Activated CD8-positive, alpha-beta T cell treated with anti-CD3 and anti-CD28 coated beads for 36 hours (primary cell): ENCODE results near the gene SMG7. TPM values are rescaled to one million over a fixed set of nuclear protein-coding genes. Genes with fewer than 3 reads are reported as not detected.

Experiments used
- ATAC-seq: fragments of 200-7000 bp; cut with Tn5 transposase; one replicate; pipeline ENCODE4 v1.10.0; 2021; ENCODE audit warnings: mild to moderate bottlenecking, moderate library complexity
- CTCF ChIA-PET: fragments of 350-600 bp; sonication (Branson Sonifier 250); formaldehyde crosslinking; loops from one replicate; lab custom pipeline; 2021; ENCODE audit warnings: antibody characterized with exemption; lab: Charles Lee
- POLR2A ChIA-PET: fragments of 350-600 bp; sonication (Branson Sonifier 250); formaldehyde crosslinking; loops from one replicate; lab custom pipeline; 2021; ENCODE audit warnings: antibody characterized with exemption; lab: Charles Lee
- DNase-seq: peaks from one replicate; pipeline ENCODE4 v3.0.0-alpha.2; 2020
- H3K27ac Mint-ChIP-seq: one replicate; pipeline ENCODE4 v1.8.0; 2021; ENCODE audit warnings: mild to moderate bottlenecking, mixed read lengths
- H3K27me3 Mint-ChIP-seq: one replicate; pipeline ENCODE4 v1.8.0; 2021; ENCODE audit warnings: mixed read lengths
- H3K36me3 Mint-ChIP-seq: one replicate; pipeline ENCODE4 v1.8.0; 2021; ENCODE audit warnings: low read depth, mixed read lengths
- H3K4me1 Mint-ChIP-seq: one replicate; pipeline ENCODE4 v1.8.0; 2021; ENCODE audit warnings: low read depth, mixed read lengths
- H3K4me3 Mint-ChIP-seq: one replicate; pipeline ENCODE4 v1.8.0; 2021; ENCODE audit warnings: mild to moderate bottlenecking, moderate library complexity, mixed read lengths
- H3K9me3 Mint-ChIP-seq: one replicate; pipeline ENCODE4 v1.8.0; 2021; ENCODE audit warnings: mixed read lengths
- intact Hi-C: fragments of 100-400 bp; cut with micrococcal nuclease; formaldehyde crosslinking; loops from one replicate; pipeline ENCODE4 v1.10.0; 2022
- total RNA-seq, 2 experiments: library from RNA; stranded (reverse); gene quantifications; one replicate each; pipeline ENCODE4 v1.2.3, GENCODE V29; 2021
- TF ChIP-seq, protein P1 (sequence below): fragments of 200-600 bp; IDR thresholded peaks from one replicate; pipeline ENCODE4 v1.8.0; 2022; ENCODE audit warnings: antibody characterized with exemption, mild to moderate bottlenecking

The SMG7 gene
- total RNA-seq, 2 experiments from 2014 or later = 59.2 to 59.5 TPM

DNA sequence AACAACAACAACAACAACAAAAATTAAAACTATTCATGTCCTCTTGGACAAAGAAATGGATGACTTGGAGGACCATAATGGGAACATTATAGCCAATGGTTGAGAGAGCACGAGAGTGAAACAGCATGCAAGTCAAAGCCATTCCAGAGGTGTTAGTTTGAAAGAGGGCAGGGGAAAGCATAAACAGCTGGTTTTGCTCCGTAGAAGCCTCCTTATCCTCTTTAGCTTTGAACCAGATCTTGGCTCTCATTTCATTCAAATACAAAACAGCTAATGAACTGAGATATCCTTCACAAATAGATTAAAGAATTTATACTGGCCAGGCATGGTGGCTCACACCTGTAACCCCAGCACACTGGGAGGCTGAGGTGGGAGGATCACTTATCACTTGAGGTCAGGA is 8.7 kb upstream of the SMG7 start:
- ChIA-PET POLR2A (no interaction called here), CTCF (no interaction called here)
- no peak for DNase-seq
- Mint-ChIP-seq H3K27ac (no peak overlapping the region), H3K9me3 (no peaks in the 10 kb centered on the region), H3K4me3 (no peak overlapping the region), H3K4me1 (peaks cover 6% of the 10 kb centered on the region), H3K27me3 (peaks cover 17% of the 10 kb centered on the region), H3K36me3 (no peaks in the 10 kb centered on the region)
- intact Hi-C loops = no loop called here
- TF ChIP-seq, protein P1, sequence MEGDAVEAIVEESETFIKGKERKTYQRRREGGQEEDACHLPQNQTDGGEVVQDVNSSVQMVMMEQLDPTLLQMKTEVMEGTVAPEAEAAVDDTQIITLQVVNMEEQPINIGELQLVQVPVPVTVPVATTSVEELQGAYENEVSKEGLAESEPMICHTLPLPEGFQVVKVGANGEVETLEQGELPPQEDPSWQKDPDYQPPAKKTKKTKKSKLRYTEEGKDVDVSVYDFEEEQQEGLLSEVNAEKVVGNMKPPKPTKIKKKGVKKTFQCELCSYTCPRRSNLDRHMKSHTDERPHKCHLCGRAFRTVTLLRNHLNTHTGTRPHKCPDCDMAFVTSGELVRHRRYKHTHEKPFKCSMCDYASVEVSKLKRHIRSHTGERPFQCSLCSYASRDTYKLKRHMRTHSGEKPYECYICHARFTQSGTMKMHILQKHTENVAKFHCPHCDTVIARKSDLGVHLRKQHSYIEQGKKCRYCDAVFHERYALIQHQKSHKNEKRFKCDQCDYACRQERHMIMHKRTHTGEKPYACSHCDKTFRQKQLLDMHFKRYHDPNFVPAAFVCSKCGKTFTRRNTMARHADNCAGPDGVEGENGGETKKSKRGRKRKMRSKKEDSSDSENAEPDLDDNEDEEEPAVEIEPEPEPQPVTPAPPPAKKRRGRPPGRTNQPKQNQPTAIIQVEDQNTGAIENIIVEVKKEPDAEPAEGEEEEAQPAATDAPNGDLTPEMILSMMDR = no peak
- ATAC-seq = no peak

DNA sequence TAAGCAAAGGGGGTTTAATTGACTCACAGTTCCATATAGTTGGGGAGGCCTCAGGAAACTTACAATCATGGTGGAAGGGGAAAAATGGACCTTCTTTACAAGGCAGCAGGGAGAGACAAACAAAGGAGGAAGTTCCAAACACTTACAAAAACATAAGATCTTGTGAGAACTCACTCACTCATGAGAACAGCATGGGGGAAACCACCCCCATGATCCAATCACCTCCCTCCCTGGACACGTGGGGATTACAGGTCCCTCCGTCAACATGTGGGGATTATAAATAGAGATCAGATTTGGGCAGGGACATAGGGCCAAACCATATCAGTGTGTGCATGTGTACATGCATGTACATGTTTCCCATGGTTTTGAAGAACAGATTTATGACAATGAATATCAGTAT is 5.5 kb upstream of the SMG7 start:
- CTCF ChIA-PET = interaction anchor here (1.4 to 1.7 kb wide), 2 partner anchors 113 to 218 kb away, joined by 4 to 5 read pairs; no protein-coding TSS in a partner anchor

DNA sequence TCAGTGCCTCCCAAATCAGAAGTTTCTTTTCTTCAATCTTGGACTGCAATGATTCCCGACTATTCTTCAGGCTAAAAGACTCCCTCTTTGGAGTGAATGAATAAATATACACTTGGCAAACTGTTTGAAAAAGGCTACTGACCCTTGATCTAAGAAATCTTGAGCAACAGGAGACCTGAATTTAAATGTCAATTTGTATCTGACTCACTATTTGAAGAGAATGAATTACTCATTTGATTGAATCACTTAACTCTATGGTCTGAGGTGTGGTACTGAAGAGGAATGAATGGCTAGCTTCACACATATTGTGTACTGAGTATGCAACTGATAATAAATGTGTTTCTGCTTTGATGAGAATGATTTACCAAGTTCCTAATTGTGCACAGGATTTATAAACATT is 4.6 kb upstream of the SMG7 start:
- Mint-ChIP-seq H3K4me3 (no peak overlapping the region), H3K4me1 (peaks cover 15% of the 10 kb centered on the region), H3K27ac (no peak overlapping the region), H3K27me3 (peaks cover 9% of the 10 kb centered on the region), H3K9me3 (no peaks in the 10 kb centered on the region), H3K36me3 (peaks cover under 1% of the 10 kb centered on the region)
- POLR2A ChIA-PET = interaction anchor here (0.7 kb wide), 1 partner anchor 167 kb away, joined by 3 read pairs; no protein-coding TSS in a partner anchor
- TF ChIP-seq, protein P1 = no peak
- DNase-seq = no peak
- ATAC-seq = no peak
- CTCF ChIA-PET = interaction anchor here (1.0 to 1.2 kb wide), 2 partner anchors 166 to 188 kb away, joined by 3 read pairs; no protein-coding TSS in a partner anchor
- intact Hi-C loops = no loop called here

More for the DNA sequence above, 5.5 kb upstream of the SMG7 start:
- no peak overlapping the region for H3K27ac Mint-ChIP-seq
- H3K4me1 Mint-ChIP-seq = peaks cover 15% of the 10 kb centered on the region
- no peaks in the 10 kb centered on the region for H3K9me3 Mint-ChIP-seq
- no peak for ATAC-seq
- H3K36me3 Mint-ChIP-seq = no peaks in the 10 kb centered on the region
- DNase-seq = no peak
- TF ChIP-seq, protein P1 = no peak
- no peak overlapping the region for H3K4me3 Mint-ChIP-seq
- POLR2A ChIA-PET = no interaction called here
- intact Hi-C loops = no loop called here
- peaks cover 13% of the 10 kb centered on the region for H3K27me3 Mint-ChIP-seq

DNA sequence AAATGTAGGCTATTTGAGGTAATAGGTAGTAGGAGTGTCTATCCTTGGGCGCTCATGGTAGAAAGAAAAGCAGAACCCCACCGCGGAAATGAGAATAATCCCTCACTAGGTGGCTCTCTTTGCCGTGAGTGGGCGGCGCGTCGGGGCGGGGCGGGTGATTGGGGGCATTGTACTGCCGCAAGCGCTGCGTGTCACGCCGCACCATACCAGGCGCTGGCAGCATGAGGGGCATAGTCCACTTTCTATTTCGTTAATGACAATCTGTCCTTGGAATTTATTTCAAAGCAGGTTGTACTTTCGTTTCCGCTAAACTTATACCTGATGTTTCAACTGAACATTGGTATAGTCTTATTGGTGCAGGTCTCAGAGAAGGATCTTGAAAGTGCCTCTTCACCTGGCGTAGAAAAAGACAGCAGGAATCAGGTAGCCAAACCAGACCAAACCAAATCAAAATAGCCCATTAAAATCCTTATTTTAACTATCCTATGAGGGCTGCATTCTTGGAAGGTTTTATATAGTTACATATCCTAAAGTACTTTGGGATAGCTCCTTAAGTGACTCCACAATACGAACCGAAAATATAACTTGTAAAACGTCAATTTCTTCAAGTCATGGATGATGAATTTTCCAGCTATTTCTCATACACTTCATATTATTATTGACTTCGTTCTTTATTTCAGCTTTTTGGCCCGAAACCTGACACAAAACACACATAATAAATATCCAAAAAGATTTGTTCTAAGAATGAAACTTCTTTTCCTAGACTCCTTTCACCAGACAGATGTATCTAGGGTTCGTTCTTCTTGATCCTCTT is 1.9 kb upstream of the SMG7 start:
- peaks cover 3% of the 10 kb centered on the region for H3K27me3 Mint-ChIP-seq
- peak; percentile 97 for DNase-seq
- H3K4me3 Mint-ChIP-seq = peak overlapping the region; percentile 86
- intact Hi-C loops = loop anchor here (5.0 to 10.0 kb wide), 2 partner anchors 74 to 162 kb away; no protein-coding TSS in a partner anchor
- H3K27ac Mint-ChIP-seq = peak overlapping the region; percentile 100
- H3K9me3 Mint-ChIP-seq = no peaks in the 10 kb centered on the region
- CTCF ChIA-PET = interaction anchor here (1.4 kb wide), 1 partner anchor 152 kb away, joined by 4 read pairs; no protein-coding TSS in a partner anchor
- POLR2A ChIA-PET = interaction anchor here (0.8 to 1.1 kb wide), 5 partner anchors 25 to 165 kb away, joined by 3 to 9 read pairs (median 3); partner anchors contain the start of genes ARPC5 and NCF2
- TF ChIP-seq, protein P1 = peak; percentile 29
- H3K36me3 Mint-ChIP-seq = peaks cover 12% of the 10 kb centered on the region
- peaks cover 25% of the 10 kb centered on the region for H3K4me1 Mint-ChIP-seq
- ATAC-seq = peak; percentile 53
